PC-3 (cell line): Measurements from ENCODE around the gene HK1. TPM values are rescaled to one million over a fixed set of nuclear protein-coding genes. Genes with fewer than 3 reads are reported as not detected.

Experiments
- ATAC-seq: fragments of 200-7000 bp; cut with Tn5 transposase; 2 replicates; pipeline ENCODE4 v1.9.1; 2020; ENCODE audit warnings: mild to moderate bottlenecking, moderate library complexity
- BruUV-seq: library from RNA; stranded (reverse); fragments of 400-500 nt; replicated peaks from 2 replicates; lab custom pipeline; 2021; lab: Mats Ljungman, UMichigan
- CTCF ChIA-PET: fragments of 300-600 bp; sonication (Branson Sonifier 250); formaldehyde crosslinking; loops from one replicate; lab custom pipeline; 2022; ENCODE audit warnings: antibody characterized with exemption; lab: Charles Lee
- POLR2A ChIA-PET: fragments of 300-600 bp; sonication (Branson Sonifier 250); formaldehyde crosslinking; loops from one replicate; lab custom pipeline; 2022; ENCODE audit warnings: antibody characterized with exemption; ENCODE audit not compliant: unreplicated experiment; lab: Charles Lee
- DNase-seq: peaks from one replicate; pipeline ENCODE4 v3.0.0-alpha.2; 2015
- H2AFZ ChIP-seq: fragments of 300-600 bp; sonication (generic); 2 replicates; pipeline ENCODE4 v1.6.0; 2016; ENCODE audit warnings: antibody characterized with exemption, low read length
- H3F3A ChIP-seq: fragments of 300-600 bp; sonication (generic); one replicate; pipeline ENCODE4 v1.6.0; 2017; ENCODE audit warnings: antibody characterized with exemption, low read length, control low read depth, mild to moderate bottlenecking; ENCODE audit not compliant: unreplicated experiment
- H3K27ac ChIP-seq: fragments of 300-600 bp; sonication (generic); 2 replicates; pipeline ENCODE4 v1.5.1; 2016; ENCODE audit warnings: mild to moderate bottlenecking, low read length
- H3K27me3 ChIP-seq: fragments of 300-600 bp; sonication (generic); 2 replicates; pipeline ENCODE4 v1.6.1; 2016; ENCODE audit warnings: low read length, mixed read lengths
- H3K36me3 ChIP-seq: fragments of 300-600 bp; sonication (generic); 2 replicates; pipeline ENCODE4 v1.6.1; 2016; ENCODE audit warnings: low read depth, mixed run types, low read length, mixed read lengths
- H3K4me1 ChIP-seq: fragments of 300-600 bp; sonication (generic); 2 replicates; pipeline ENCODE4 v1.5.1; 2016; ENCODE audit warnings: low read length; ENCODE audit not compliant: insufficient read depth
- H3K4me2 ChIP-seq: fragments of 300-600 bp; sonication (generic); 2 replicates; pipeline ENCODE4 v1.6.0; 2016; ENCODE audit warnings: low read length
- H3K4me3 ChIP-seq: fragments of 300-600 bp; sonication (generic); 2 replicates; pipeline ENCODE4 v1.5.1; 2016; ENCODE audit warnings: mild to moderate bottlenecking, low read length, mixed read lengths
- H3K79me2 ChIP-seq: fragments of 300-600 bp; sonication (generic); 2 replicates; pipeline ENCODE4 v1.6.1; 2017; ENCODE audit warnings: low read length, mixed read lengths
- H3K9ac ChIP-seq: fragments of 300-600 bp; sonication (generic); 2 replicates; pipeline ENCODE4 v1.6.0; 2016; ENCODE audit warnings: mild to moderate bottlenecking, low read length
- H3K9me2 ChIP-seq: fragments of 300-600 bp; sonication (generic); replicated peaks from 2 replicates; pipeline ENCODE4 v1.6.1; 2016; ENCODE audit warnings: mixed run types, low read length, mixed read lengths
- H3K9me3 ChIP-seq: fragments of 300-600 bp; sonication (generic); 2 replicates; pipeline ENCODE4 v1.6.1; 2016; ENCODE audit warnings: low read length, mixed read lengths
- H4K20me1 ChIP-seq: fragments of 300-600 bp; sonication (generic); 2 replicates; pipeline ENCODE4 v1.6.1; 2016; ENCODE audit warnings: low read length, mixed read lengths
- CTCF ChIP-seq: fragments of 300-600 bp; sonication (generic); conservative IDR thresholded peaks from 2 replicates; pipeline ENCODE4 v1.5.1; 2017; ENCODE audit warnings: antibody characterized with exemption, low read depth, mild to moderate bottlenecking, low read length
- EZH2 ChIP-seq: fragments of 300-600 bp; sonication (generic); IDR thresholded peaks from one replicate; pipeline ENCODE4 v1.6.1; 2017; ENCODE audit warnings: antibody characterized with exemption, mild to moderate bottlenecking, low read length; ENCODE audit not compliant: unreplicated experiment
- EZH2phosphoT487 ChIP-seq: fragments of 300-600 bp; sonication (generic); IDR thresholded peaks from 2 replicates; pipeline ENCODE4 v1.6.1; 2018; ENCODE audit warnings: mild to moderate bottlenecking, antibody characterized with exemption, low read length, borderline replicate concordance
- intact Hi-C: fragments of 100-400 bp; cut with micrococcal nuclease; formaldehyde crosslinking; loops from 2 replicates; pipeline ENCODE4 v1.9.0; 2023
- total RNA-seq: library from RNA; depleted of rRNA; stranded (reverse); fragments of >200 nt; gene quantifications from 2 replicates; pipeline ENCODE4 v1.2.3, GENCODE V29; 2014

Gene HK1
- total RNA-seq, 1 experiment from 2014 or later = 189 TPM

- Histone ChIP-seq H3F3A (no peaks in the 10 kb centered on the region), H3K4me1 (peaks cover 20% of the 10 kb centered on the region), H2AFZ (peak overlapping the region; percentile 44), H3K27ac (0 out of 2 replicates have a peak overlapping the region, but pooled peaks have one; percentile 1), H3K9ac (no peak overlapping the region), H3K79me2 (no peaks in the 10 kb centered on the region), H3K4me3 (no peak overlapping the region), H3K4me2 (peak overlapping the region; percentile 21), H3K9me2 (no peaks in the 10 kb centered on the region), H3K9me3 (no peaks in the 10 kb centered on the region), H4K20me1 (no peaks in the 10 kb centered on the region), H3K36me3 (no peaks in the 10 kb centered on the region), H3K27me3 (no peaks in the 10 kb centered on the region)
- DNase-seq = peak; percentile 98
- TF ChIP-seq EZH2phosphoT487 = no peak
- TF ChIP-seq EZH2 = no peak
- TF ChIP-seq CTCF = no peak
- BruUV-seq = no TSS peak
- intact Hi-C loops = no loop called here
- ATAC-seq = peak; percentile 100
- POLR2A ChIA-PET = no interaction called here
- CTCF ChIA-PET = interaction anchor here (0.5 to 1.6 kb wide), 5 partner anchors 15 to 218 kb away, joined by 3 to 5 read pairs (median 4); no protein-coding TSS in a partner anchor
These were observed 46.0 kb upstream of the HK1 start for GRCh38 chr10:69232252-69232651.

DNA sequence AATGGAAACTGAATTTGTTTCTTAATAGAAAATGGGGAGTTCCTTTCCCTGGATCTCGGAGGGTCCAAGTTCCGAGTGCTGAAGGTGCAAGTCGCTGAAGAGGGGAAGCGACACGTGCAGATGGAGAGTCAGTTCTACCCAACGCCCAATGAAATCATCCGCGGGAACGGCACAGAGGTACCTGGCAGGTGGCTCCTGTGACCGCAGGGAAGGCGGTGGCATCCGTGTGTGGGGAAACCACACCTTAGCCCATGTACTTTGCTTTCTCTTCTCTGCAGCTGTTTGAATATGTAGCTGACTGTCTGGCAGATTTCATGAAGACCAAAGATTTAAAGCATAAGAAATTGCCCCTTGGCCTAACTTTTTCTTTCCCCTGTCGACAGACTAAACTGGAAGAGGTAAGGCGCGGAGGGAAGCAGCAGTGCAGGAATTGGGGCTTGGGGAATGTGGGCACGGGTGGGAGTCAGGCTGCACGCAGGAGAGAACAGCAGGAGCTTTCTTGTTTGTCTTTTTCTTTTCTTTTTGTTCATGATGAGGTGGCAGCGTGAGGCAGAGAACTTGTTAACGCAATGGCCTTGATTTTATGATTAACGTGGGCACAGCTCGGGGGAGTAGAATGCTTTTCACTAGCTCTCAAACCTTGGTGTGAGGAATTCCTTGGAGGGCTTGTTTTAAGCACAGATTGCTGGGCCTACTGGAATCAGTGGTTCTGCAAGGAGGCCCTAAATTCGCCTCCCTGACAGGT lies 45.4 kb upstream of the HK1 start:
- peak overlapping the region; percentile 44 for H2AFZ ChIP-seq
- H3K79me2 ChIP-seq = no peaks in the 10 kb centered on the region
- POLR2A ChIA-PET = no interaction called here
- ATAC-seq = no peak
- no peak for DNase-seq
- no peaks in the 10 kb centered on the region for H3K9me2 ChIP-seq
- no peaks in the 10 kb centered on the region for H4K20me1 ChIP-seq
- H3K4me1 ChIP-seq = peaks cover 23% of the 10 kb centered on the region
- no peak overlapping the region for H3K4me3 ChIP-seq
- TF ChIP-seq EZH2phosphoT487 (no peak), CTCF (no peak), EZH2 (no peak)
- TSS peak; percentile 78 for BruUV-seq
- 0 out of 2 replicates have a peak overlapping the region, but pooled peaks have one; percentile 1 for H3K27ac ChIP-seq
- peak overlapping the region; percentile 21 for H3K4me2 ChIP-seq
- H3K27me3 ChIP-seq = no peaks in the 10 kb centered on the region
- intact Hi-C loops = no loop called here
- no peaks in the 10 kb centered on the region for H3F3A ChIP-seq
- CTCF ChIA-PET = interaction anchor here (1.5 to 1.6 kb wide), 2 partner anchors 16 to 160 kb away, joined by 5 read pairs; no protein-coding TSS in a partner anchor
- no peaks in the 10 kb centered on the region for H3K9me3 ChIP-seq
- H3K36me3 ChIP-seq = no peaks in the 10 kb centered on the region
- H3K9ac ChIP-seq = no peak overlapping the region

- no peaks in the 10 kb centered on the region for H4K20me1 ChIP-seq
- H3K4me3 ChIP-seq = no peak overlapping the region
- DNase-seq = no peak
- H3K4me2 ChIP-seq = no peak overlapping the region
- no peaks in the 10 kb centered on the region for H3K9me2 ChIP-seq
- TF ChIP-seq CTCF (no peak), EZH2 (no peak), EZH2phosphoT487 (no peak)
- no peaks in the 10 kb centered on the region for H3K36me3 ChIP-seq
- H3K9ac ChIP-seq = no peak overlapping the region
- ATAC-seq = no peak
- no peak overlapping the region for H3K27ac ChIP-seq
- intact Hi-C loops = no loop called here
- no peaks in the 10 kb centered on the region for H3F3A ChIP-seq
- H3K79me2 ChIP-seq = no peaks in the 10 kb centered on the region
- CTCF ChIA-PET = no interaction called here
- no peaks in the 10 kb centered on the region for H3K9me3 ChIP-seq
- no TSS peak for BruUV-seq
- no peaks in the 10 kb centered on the region for H3K27me3 ChIP-seq
- H2AFZ ChIP-seq = no peak overlapping the region
- peaks cover 20% of the 10 kb centered on the region for H3K4me1 ChIP-seq
- POLR2A ChIA-PET = no interaction called here
These were observed 43.8 kb upstream of the HK1 start for GRCh38 chr10:69234447-69234846.
